Glomerular visceral epithelial cell (primary cell): Measurements from ENCODE around the gene RNF213.
"Not testable (repeated sequence)": the region's sequence is repeated elsewhere in the genome, so short reads cannot be mapped to it uniquely, and the experiment has no call there.

Experiments used
- DNase-seq: peaks from one replicate; pipeline ENCODE4 v3.0.0-alpha.2; 2016; ENCODE audit errors: extremely low spot score

RNF213 gene

GRCh38 chr17:80270836-80271235, 10.2 kb downstream of the RNF213 start:
- DNase-seq = no peak

GRCh38 chr17:80272366-80272765, 11.7 kb downstream of the RNF213 start:
- DNase-seq = no peak

- no peak for DNase-seq
Observed at GRCh38 chr17:80274331-80274730, 13.7 kb downstream of the RNF213 start.

- no peak for DNase-seq
Observed at GRCh38 chr17:80274871-80275449, 14.3 kb downstream of the RNF213 start.

- not testable (repeated sequence) for DNase-seq
Observed at GRCh38 chr17:80275857-80276256, 15.2 kb downstream of the RNF213 start.

- DNase-seq = no peak
Observed at GRCh38 chr17:80277751-80278671, 17.4 kb downstream of the RNF213 start.

- DNase-seq = no peak
Observed at GRCh38 chr17:80279895-80280294, 19.2 kb downstream of the RNF213 start.

GRCh38 chr17:80281516-80281915, 20.9 kb downstream of the RNF213 start:
- no peak for DNase-seq

- no peak for DNase-seq
Observed at GRCh38 chr17:80283116-80283852, 22.6 kb downstream of the RNF213 start.

GRCh38 chr17:80284631-80285030, 24.0 kb downstream of the RNF213 start:
- no peak for DNase-seq

GRCh38 chr17:80285237-80285920, 24.7 kb downstream of the RNF213 start:
- no peak for DNase-seq

- DNase-seq = no peak
Observed at GRCh38 chr17:80286638-80286960, 25.9 kb downstream of the RNF213 start.

GRCh38 chr17:80287038-80287437, 26.4 kb downstream of the RNF213 start:
- DNase-seq = no peak

- DNase-seq = no peak
Observed at GRCh38 chr17:80287806-80288567, 27.3 kb downstream of the RNF213 start.

GRCh38 chr17:80289616-80290015, 29.0 kb downstream of the RNF213 start:
- no peak for DNase-seq

GRCh38 chr17:80290156-80290555, 29.5 kb downstream of the RNF213 start:
- no peak for DNase-seq

- DNase-seq = no peak
Observed at GRCh38 chr17:80291260-80291659, 30.6 kb downstream of the RNF213 start.

- DNase-seq = no peak
Observed at GRCh38 chr17:80291691-80292487, 31.2 kb downstream of the RNF213 start.

- no peak for DNase-seq
Observed at GRCh38 chr17:80292521-80292971, 31.9 kb downstream of the RNF213 start.

GRCh38 chr17:80294210-80294609, 33.6 kb downstream of the RNF213 start:
- no peak for DNase-seq
